Lung (tissue), 12 donors: ENCODE results near the gene TTLL8. TPM values are rescaled to one million over a fixed set of nuclear protein-coding genes. Genes with fewer than 3 reads are reported as not detected.

ENCODE experiments used
- ATAC-seq: fragments of 200-7000 bp; cut with Tn5 transposase; one replicate; pipeline ENCODE4 v1.9.1; 2020; ENCODE audit warnings: moderate number of reproducible peaks; ENCODE audit not compliant: insufficient read depth, low FRiP score
- DNase-seq, 3 donors: peaks; one replicate each; pipeline ENCODE4 v3.0.0-alpha.2; 2013 to 2017
- H3K27ac ChIP-seq, 2 donors: one replicate each; pipeline ENCODE4 v1.5.1; 2013; ENCODE audit warnings: mild to moderate bottlenecking in 2 of 2, moderate library complexity in 2 of 2, control low read depth in 1 of 2, inconsistent platforms in 1 of 2, low read depth in 1 of 2, low read length in 1 of 2
- H3K27me3 ChIP-seq, 3 donors: one replicate each; pipeline ENCODE4 v1.5.1; 2013; ENCODE audit warnings: low read length in 2 of 3; ENCODE audit not compliant: control insufficient read depth in 3 of 3, insufficient read depth in 3 of 3
- H3K36me3 ChIP-seq, 4 donors: one replicate each; pipeline ENCODE4 v1.5.1; 2013; ENCODE audit warnings: low read length in 4 of 4, mild to moderate bottlenecking in 1 of 4, moderate library complexity in 1 of 4; ENCODE audit not compliant: control insufficient read depth in 4 of 4, insufficient read depth in 4 of 4
- H3K4me1 ChIP-seq, 5 donors: one replicate each; pipeline ENCODE4 v1.5.1; 2013; ENCODE audit warnings: low read length in 5 of 5, mild to moderate bottlenecking in 2 of 5, moderate library complexity in 1 of 5; ENCODE audit not compliant: control insufficient read depth in 5 of 5, insufficient read depth in 5 of 5
- H3K4me3 ChIP-seq: one replicate; pipeline ENCODE4 v1.5.1; 2013; ENCODE audit warnings: mild to moderate bottlenecking, control low read depth, moderate library complexity
- H3K9ac ChIP-seq, 2 donors: one replicate each; pipeline ENCODE4 v1.5.1; 2013; ENCODE audit warnings: low read length in 2 of 2, control low read depth in 1 of 2; ENCODE audit not compliant: insufficient read depth in 1 of 2
- H3K9me3 ChIP-seq, 4 donors: one replicate each; pipeline ENCODE4 v1.5.1; 2013; ENCODE audit warnings: low read length in 3 of 4, mild to moderate bottlenecking in 1 of 4, moderate library complexity in 1 of 4; ENCODE audit not compliant: control insufficient read depth in 4 of 4, insufficient read depth in 3 of 4
- CTCF ChIP-seq: IDR thresholded peaks from 2 replicates; pipeline ENCODE4 v1.5.1; 2012; ENCODE audit warnings: mild to moderate bottlenecking; ENCODE audit errors: control extremely low read depth, extremely low read depth
- WGBS, 2 donors: extraction: QIAGEN DNeasy Blood & Tissue Kit; methylation state at CpG; one replicate each; pipeline ENCODE4 v1.1.7; 2013; 5-methylcytosine and 5-hydroxymethylcytosine counted together
- polyA plus RNA-seq, 2 donors: library from polyadenylated mRNA; stranded (reverse); fragments of 200-250 nt; gene quantifications; one replicate each; pipeline ENCODE4 v1.2.1, GENCODE V29; 2013
- total RNA-seq, 2 donors: library from RNA; depleted of rRNA in 1 of 2; stranded (reverse); fragments of >200 nt in 1 of 2; gene quantifications; one replicate each; pipeline ENCODE4 v1.2.1, GENCODE V29; 2014 to 2021
- donor health status: control.
- donor health status: control.
- donor health status: Bipolar disorder and iron deficiency.
- donor health status: healthy.
- donor health status: DM: yes; HTN: yes; CAD: no.

Gene TTLL8
- total and polyA plus RNA-seq, 4 donors = not detected

GRCh38 chr22:50004918-50005317 lies 53.2 kb downstream of the TTLL8 start:
- Histone ChIP-seq H3K9ac (no peak overlapping the region), H3K36me3 (no peaks in the 10 kb centered on the region), H3K4me1 (no peaks in the 10 kb centered on the region), H3K27me3 (peaks cover 0 to 8% (median 4%) of the 10 kb centered on the region in 3 donors), H3K4me3 (no peak overlapping the region), H3K27ac (no peak overlapping the region), H3K9me3 (no peaks in the 10 kb centered on the region)
- no peak for ATAC-seq
- DNase-seq = no peak
- TF ChIP-seq CTCF = no peak
- 24 to 56% methylated on average over 4 of the region's 4 CpGs for WGBS, 2 donors

GRCh38 chr22:50002791-50003190 lies 55.3 kb downstream of the TTLL8 start:
- DNase-seq = no peak
- WGBS, 2 donors = 69 to 92% methylated on average over 7 of the region's 7 CpGs
- H3K27me3 ChIP-seq = peaks cover 0 to 11% (median 2%) of the 10 kb centered on the region in 3 donors

GRCh38 chr22:50001388-50002231 lies 56.5 kb downstream of the TTLL8 start:
- no peak overlapping the region for H3K27ac ChIP-seq
- 87% methylated on average over 16 of the region's 16 CpGs for WGBS, 2 donors
- H3K9ac ChIP-seq = no peak overlapping the region
- no peak for TF ChIP-seq CTCF
- H3K27me3 ChIP-seq = peaks cover 0 to 11% (median 2%) of the 10 kb centered on the region in 3 donors
- no peaks in the 10 kb centered on the region for H3K9me3 ChIP-seq
- no peak for ATAC-seq
- no peak for DNase-seq
- H3K36me3 ChIP-seq = no peaks in the 10 kb centered on the region
- H3K4me3 ChIP-seq = no peak overlapping the region
- H3K4me1 ChIP-seq = peaks cover 0 to 4% (median 0%) of the 10 kb centered on the region in 5 donors

More at GRCh38 chr22:50002791-50003190, 55.3 kb downstream of the TTLL8 start:
- ATAC-seq = no peak
- Histone ChIP-seq H3K4me3 (no peak overlapping the region), H3K4me1 (peaks cover 0 to 4% (median 0%) of the 10 kb centered on the region in 5 donors), H3K9ac (no peak overlapping the region), H3K27ac (no peak overlapping the region), H3K36me3 (no peaks in the 10 kb centered on the region), H3K9me3 (no peaks in the 10 kb centered on the region)
- no peak for TF ChIP-seq CTCF
